GM12878 (cell line): ENCODE data around the gene ACTR2. TPM values are rescaled to one million over a fixed set of nuclear protein-coding genes. Genes with fewer than 3 reads are reported as not detected.

Experiments
- ATAC-seq: fragments of 200-7000 bp; cut with Tn5 transposase; 3 replicates; pipeline ENCODE4 v1.9.1; 2020; ENCODE audit warnings: mild to moderate bottlenecking, moderate library complexity
- BruUV-seq: library from RNA; stranded (reverse); fragments of 400-500 nt; replicated peaks from 2 replicates; lab custom pipeline; 2021; lab: Mats Ljungman, UMichigan
- CTCF ChIA-PET: fragments of 300-600 bp; sonication (Branson Sonifier 250); formaldehyde crosslinking; extraction: SDS; loops from one replicate; lab custom pipeline; 2021; ENCODE audit warnings: inconsistent platforms; lab: Yijun Ruan, JAX
- POLR2A ChIA-PET: fragments of 350-600 bp; formaldehyde crosslinking; extraction: SDS; loops from one replicate; lab custom pipeline; 2021; ENCODE audit warnings: inconsistent platforms; lab: Charles Lee
- RAD21 ChIA-PET: fragments of 300-600 bp; sonication (Branson Sonifier 250); formaldehyde crosslinking; loops from one replicate; lab custom pipeline; 2023; ENCODE audit warnings: antibody characterized with exemption; ENCODE audit not compliant: unreplicated experiment; lab: Charles Lee
- SMC1A ChIA-PET: fragments of 300-600 bp; sonication (Branson Sonifier 250); formaldehyde crosslinking; loops from one replicate; lab custom pipeline; 2023; ENCODE audit not compliant: unreplicated experiment, uncharacterized antibody; lab: Charles Lee
- DNase-seq: peaks from one replicate; pipeline ENCODE4 v3.0.0-alpha.2; 2011; ENCODE audit warnings: low read depth, low spot score
- FAIRE-seq: peaks from 3 replicates; lab custom pipeline; 2011; peaks lifted over from hg19 to GRCh38; lab: Jason Lieb, UNC
- H2AFZ ChIP-seq: 2 replicates; pipeline ENCODE4 v1.6.0; 2011; ENCODE audit warnings: low read depth, low read length, control low read depth; ENCODE audit not compliant: control insufficient read depth
- H3K27ac ChIP-seq: 2 replicates; pipeline ENCODE4 v1.5.1; 2011; ENCODE audit warnings: control low read depth; ENCODE audit not compliant: control insufficient read depth, insufficient read depth
- H3K27me3 ChIP-seq, 2 experiments: replicated peaks in 1 of 2; 2 replicates each; pipeline versions ENCODE4 v1.6.0 to v1.6.1; 2011; ENCODE audit warnings: low read length in 1 of 2; ENCODE audit not compliant: control insufficient read depth in 2 of 2, insufficient read depth in 2 of 2
- H3K36me3 ChIP-seq, 2 experiments: 2 replicates each; pipeline ENCODE4 v1.5.1; 2011; ENCODE audit warnings: low read length in 1 of 2; ENCODE audit not compliant: control insufficient read depth in 2 of 2, insufficient read depth in 2 of 2
- H3K4me1 ChIP-seq: 2 replicates; pipeline ENCODE4 v1.6.1; 2011; ENCODE audit warnings: mild to moderate bottlenecking, low read length, moderate library complexity, mixed read lengths; ENCODE audit not compliant: control insufficient read depth, insufficient read depth
- H3K4me2 ChIP-seq: 2 replicates; pipeline ENCODE4 v1.6.0; 2011; ENCODE audit warnings: control low read depth; ENCODE audit not compliant: control insufficient read depth, insufficient read depth
- H3K4me3 ChIP-seq: fragments of 200-600 bp; sonication (generic); 2 replicates; pipeline ENCODE4 v1.5.1; 2016
- H3K79me2 ChIP-seq: 2 replicates; pipeline ENCODE4 v1.6.0; 2011; ENCODE audit warnings: low read length; ENCODE audit not compliant: control insufficient read depth, insufficient read depth
- H3K9ac ChIP-seq: 2 replicates; pipeline ENCODE4 v1.8.0; 2011; ENCODE audit warnings: low read length, control low read depth, mixed read lengths; ENCODE audit not compliant: control insufficient read depth, insufficient read depth
- H3K9me3 ChIP-seq: replicated peaks from 3 replicates; pipeline ENCODE4 v1.5.1; 2011; ENCODE audit warnings: mild to moderate bottlenecking, low read length; ENCODE audit not compliant: control insufficient read depth, insufficient read depth
- H4K20me1 ChIP-seq: 2 replicates; pipeline ENCODE4 v1.6.0; 2011; ENCODE audit not compliant: control insufficient read depth, insufficient read depth
- BMI1 ChIP-seq: fragments of 450-650 bp; IDR thresholded peaks from 2 replicates; pipeline ENCODE4 v1.6.1; 2016; ENCODE audit warnings: mild to moderate bottlenecking, moderate library complexity, borderline replicate concordance
- GATAD2B ChIP-seq: fragments of 450-650 bp; conservative IDR thresholded peaks from 2 replicates; pipeline ENCODE4 v1.6.1; 2017; ENCODE audit warnings: low read depth, mild to moderate bottlenecking, moderate library complexity
- JUND ChIP-seq: IDR thresholded peaks from 2 replicates; pipeline ENCODE4 v1.6.1; 2012; ENCODE audit warnings: low read depth, mild to moderate bottlenecking, low read length, improper control_type of control experiment, moderate library complexity
- RUNX3 ChIP-seq: IDR thresholded peaks from 2 replicates; pipeline ENCODE4 v1.6.1; 2012; ENCODE audit warnings: low read length, inconsistent platforms
- SUZ12 ChIP-seq: fragments of 200-600 bp; sonication (generic); IDR thresholded peaks from one replicate; pipeline ENCODE4 v1.6.1; 2018; ENCODE audit warnings: antibody characterized with exemption, mild to moderate bottlenecking; ENCODE audit not compliant: unreplicated experiment
- WGBS: methylation state at CpG from one replicate; pipeline ENCODE4 v1.1.6; 2016; ENCODE audit warnings: low lambda C conversion rate; ENCODE audit not compliant: insufficient replicate concordance, insufficient coverage; ENCODE audit errors: missing lambda C conversion rate; 5-methylcytosine and 5-hydroxymethylcytosine counted together
- in situ Hi-C: fragments of 300-500 bp; cut with MboI; formaldehyde crosslinking; loops from 9 replicates; pipeline ENCODE4 v1.14.3; 2018; ENCODE audit warnings: mixed read lengths
- intact Hi-C: fragments of 100-400 bp; cut with micrococcal nuclease; formaldehyde crosslinking; loops from one replicate; pipeline ENCODE4 v1.14.2; 2022; ENCODE audit not compliant: unreplicated experiment
- polyA plus RNA-seq, 11 experiments: library from polyadenylated mRNA; depleted of rRNA in 4 of 11; unstranded in 6 of 11; stranded (reverse) in 5 of 11; fragments of >200 nt; fragmentation: Nextera tagmentation in 4 of 11; fragmentation: Illumina TruSeq in 1 of 11; extraction: Ambion mirVana in 4 of 11; extraction: Trizol in 1 of 11; gene quantifications; 1 replicate in 1 of 11; 2 replicates in 10 of 11; pipeline versions ENCODE4 v1.2.1 to v1.2.3, GENCODE V29; 2011 to 2016; ENCODE audit warnings: inconsistent platforms in 2 of 11, missing spikeins in 2 of 11, low read depth in 1 of 11
- total RNA-seq, 4 experiments: library from RNA; depleted of rRNA in 3 of 4; stranded (reverse); fragments of >200 nt in 3 of 4; fragmentation: Illumina TruSeq in 1 of 4; extraction: Trizol in 1 of 4; gene quantifications; 2 replicates each; pipeline versions ENCODE4 v1.2.1 to v1.2.3, GENCODE V29; 2013 to 2021
- TF ChIP-seq, protein P1 (sequence below): fragments of 450-650 bp; IDR thresholded peaks from 2 replicates; pipeline ENCODE4 v1.6.1; 2017; ENCODE audit warnings: mild to moderate bottlenecking, moderate library complexity
- TF ChIP-seq, protein P2 (sequence below): fragments of 450-650 bp; IDR thresholded peaks from 2 replicates; pipeline ENCODE4 v1.6.1; 2017; ENCODE audit warnings: mild to moderate bottlenecking, moderate library complexity
- TF ChIP-seq, protein P3 (sequence below): fragments of 450-650 bp; IDR thresholded peaks from 2 replicates; pipeline ENCODE4 v1.6.1; 2017; ENCODE audit warnings: antibody characterized with exemption, mild to moderate bottlenecking, moderate library complexity

Gene ACTR2
- total and polyA plus RNA-seq, 10 of the 15 experiments (the other 5 are each of a cell fraction or from before 2014, with no cell fraction given) = 94.2 to 401 (median 195) TPM

DNA sequence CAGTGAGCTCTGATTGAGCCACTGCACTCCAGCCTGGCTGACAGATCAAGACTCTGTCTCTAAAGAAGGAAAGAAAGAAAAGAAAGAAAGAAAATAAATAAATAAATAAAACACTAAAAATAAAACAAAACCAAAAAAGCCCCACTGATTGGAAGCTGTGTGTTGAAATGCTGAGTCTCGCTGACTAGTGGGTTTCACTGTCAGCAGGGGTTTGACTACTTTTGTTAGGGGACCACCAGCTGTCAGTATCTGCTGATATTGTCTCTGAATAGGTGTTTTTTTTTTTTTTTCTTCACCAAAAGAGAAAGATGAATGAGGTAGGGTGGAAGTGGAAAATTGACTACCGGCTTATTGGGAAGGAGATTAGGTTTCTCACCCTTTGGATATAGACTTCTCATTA lies 12.8 kb upstream of the ACTR2 start:
- H3K9me3 ChIP-seq = no peaks in the 10 kb centered on the region
- H3K9ac ChIP-seq = no peak overlapping the region
- 100% methylated on average over 2 of the region's 2 CpGs for WGBS
- H3K4me1 ChIP-seq = no peaks in the 10 kb centered on the region
- BruUV-seq = no TSS peak
- FAIRE-seq (no peak), DNase-seq (no peak), ATAC-seq (no peak)
- H3K4me2 ChIP-seq = no peak overlapping the region
- SMC1A ChIA-PET = interaction anchor here (0.7 kb wide), 1 partner anchor 100 kb away, joined by 3 read pairs; no protein-coding TSS in a partner anchor
- H4K20me1 ChIP-seq = no peaks in the 10 kb centered on the region
- intact Hi-C loops (no loop called here), in situ Hi-C loops (no loop called here)
- no peak overlapping the region for H3K4me3 ChIP-seq
- no peak for TF ChIP-seq GATAD2B
- TF ChIP-seq RUNX3 = no peak
- TF ChIP-seq, protein P1, sequence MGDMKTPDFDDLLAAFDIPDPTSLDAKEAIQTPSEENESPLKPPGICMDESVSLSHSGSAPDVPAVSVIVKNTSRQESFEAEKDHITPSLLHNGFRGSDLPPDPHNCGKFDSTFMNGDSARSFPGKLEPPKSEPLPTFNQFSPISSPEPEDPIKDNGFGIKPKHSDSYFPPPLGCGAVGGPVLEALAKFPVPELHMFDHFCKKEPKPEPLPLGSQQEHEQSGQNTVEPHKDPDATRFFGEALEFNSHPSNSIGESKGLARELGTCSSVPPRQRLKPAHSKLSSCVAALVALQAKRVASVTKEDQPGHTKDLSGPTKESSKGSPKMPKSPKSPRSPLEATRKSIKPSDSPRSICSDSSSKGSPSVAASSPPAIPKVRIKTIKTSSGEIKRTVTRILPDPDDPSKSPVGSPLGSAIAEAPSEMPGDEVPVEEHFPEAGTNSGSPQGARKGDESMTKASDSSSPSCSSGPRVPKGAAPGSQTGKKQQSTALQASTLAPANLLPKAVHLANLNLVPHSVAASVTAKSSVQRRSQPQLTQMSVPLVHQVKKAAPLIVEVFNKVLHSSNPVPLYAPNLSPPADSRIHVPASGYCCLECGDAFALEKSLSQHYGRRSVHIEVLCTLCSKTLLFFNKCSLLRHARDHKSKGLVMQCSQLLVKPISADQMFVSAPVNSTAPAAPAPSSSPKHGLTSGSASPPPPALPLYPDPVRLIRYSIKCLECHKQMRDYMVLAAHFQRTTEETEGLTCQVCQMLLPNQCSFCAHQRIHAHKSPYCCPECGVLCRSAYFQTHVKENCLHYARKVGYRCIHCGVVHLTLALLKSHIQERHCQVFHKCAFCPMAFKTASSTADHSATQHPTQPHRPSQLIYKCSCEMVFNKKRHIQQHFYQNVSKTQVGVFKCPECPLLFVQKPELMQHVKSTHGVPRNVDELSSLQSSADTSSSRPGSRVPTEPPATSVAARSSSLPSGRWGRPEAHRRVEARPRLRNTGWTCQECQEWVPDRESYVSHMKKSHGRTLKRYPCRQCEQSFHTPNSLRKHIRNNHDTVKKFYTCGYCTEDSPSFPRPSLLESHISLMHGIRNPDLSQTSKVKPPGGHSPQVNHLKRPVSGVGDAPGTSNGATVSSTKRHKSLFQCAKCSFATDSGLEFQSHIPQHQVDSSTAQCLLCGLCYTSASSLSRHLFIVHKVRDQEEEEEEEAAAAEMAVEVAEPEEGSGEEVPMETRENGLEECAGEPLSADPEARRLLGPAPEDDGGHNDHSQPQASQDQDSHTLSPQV = no peak
- TF ChIP-seq BMI1 = no peak
- TF ChIP-seq, protein P2, sequence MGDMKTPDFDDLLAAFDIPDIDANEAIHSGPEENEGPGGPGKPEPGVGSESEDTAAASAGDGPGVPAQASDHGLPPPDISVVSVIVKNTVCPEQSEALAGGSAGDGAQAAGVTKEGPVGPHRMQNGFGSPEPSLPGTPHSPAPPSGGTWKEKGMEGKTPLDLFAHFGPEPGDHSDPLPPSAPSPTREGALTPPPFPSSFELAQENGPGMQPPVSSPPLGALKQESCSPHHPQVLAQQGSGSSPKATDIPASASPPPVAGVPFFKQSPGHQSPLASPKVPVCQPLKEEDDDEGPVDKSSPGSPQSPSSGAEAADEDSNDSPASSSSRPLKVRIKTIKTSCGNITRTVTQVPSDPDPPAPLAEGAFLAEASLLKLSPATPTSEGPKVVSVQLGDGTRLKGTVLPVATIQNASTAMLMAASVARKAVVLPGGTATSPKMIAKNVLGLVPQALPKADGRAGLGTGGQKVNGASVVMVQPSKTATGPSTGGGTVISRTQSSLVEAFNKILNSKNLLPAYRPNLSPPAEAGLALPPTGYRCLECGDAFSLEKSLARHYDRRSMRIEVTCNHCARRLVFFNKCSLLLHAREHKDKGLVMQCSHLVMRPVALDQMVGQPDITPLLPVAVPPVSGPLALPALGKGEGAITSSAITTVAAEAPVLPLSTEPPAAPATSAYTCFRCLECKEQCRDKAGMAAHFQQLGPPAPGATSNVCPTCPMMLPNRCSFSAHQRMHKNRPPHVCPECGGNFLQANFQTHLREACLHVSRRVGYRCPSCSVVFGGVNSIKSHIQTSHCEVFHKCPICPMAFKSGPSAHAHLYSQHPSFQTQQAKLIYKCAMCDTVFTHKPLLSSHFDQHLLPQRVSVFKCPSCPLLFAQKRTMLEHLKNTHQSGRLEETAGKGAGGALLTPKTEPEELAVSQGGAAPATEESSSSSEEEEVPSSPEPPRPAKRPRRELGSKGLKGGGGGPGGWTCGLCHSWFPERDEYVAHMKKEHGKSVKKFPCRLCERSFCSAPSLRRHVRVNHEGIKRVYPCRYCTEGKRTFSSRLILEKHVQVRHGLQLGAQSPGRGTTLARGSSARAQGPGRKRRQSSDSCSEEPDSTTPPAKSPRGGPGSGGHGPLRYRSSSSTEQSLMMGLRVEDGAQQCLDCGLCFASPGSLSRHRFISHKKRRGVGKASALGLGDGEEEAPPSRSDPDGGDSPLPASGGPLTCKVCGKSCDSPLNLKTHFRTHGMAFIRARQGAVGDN = no peak
- TF ChIP-seq JUND = no peak
- TF ChIP-seq SUZ12 = no peak
- TF ChIP-seq, protein P3, sequence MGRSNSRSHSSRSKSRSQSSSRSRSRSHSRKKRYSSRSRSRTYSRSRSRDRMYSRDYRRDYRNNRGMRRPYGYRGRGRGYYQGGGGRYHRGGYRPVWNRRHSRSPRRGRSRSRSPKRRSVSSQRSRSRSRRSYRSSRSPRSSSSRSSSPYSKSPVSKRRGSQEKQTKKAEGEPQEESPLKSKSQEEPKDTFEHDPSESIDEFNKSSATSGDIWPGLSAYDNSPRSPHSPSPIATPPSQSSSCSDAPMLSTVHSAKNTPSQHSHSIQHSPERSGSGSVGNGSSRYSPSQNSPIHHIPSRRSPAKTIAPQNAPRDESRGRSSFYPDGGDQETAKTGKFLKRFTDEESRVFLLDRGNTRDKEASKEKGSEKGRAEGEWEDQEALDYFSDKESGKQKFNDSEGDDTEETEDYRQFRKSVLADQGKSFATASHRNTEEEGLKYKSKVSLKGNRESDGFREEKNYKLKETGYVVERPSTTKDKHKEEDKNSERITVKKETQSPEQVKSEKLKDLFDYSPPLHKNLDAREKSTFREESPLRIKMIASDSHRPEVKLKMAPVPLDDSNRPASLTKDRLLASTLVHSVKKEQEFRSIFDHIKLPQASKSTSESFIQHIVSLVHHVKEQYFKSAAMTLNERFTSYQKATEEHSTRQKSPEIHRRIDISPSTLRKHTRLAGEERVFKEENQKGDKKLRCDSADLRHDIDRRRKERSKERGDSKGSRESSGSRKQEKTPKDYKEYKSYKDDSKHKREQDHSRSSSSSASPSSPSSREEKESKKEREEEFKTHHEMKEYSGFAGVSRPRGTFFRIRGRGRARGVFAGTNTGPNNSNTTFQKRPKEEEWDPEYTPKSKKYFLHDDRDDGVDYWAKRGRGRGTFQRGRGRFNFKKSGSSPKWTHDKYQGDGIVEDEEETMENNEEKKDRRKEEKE = no peak
- no peaks in the 10 kb centered on the region; a peak in 1 of 4 replicates for H3K36me3 ChIP-seq
- RAD21 ChIA-PET = no interaction called here
- no peaks in the 10 kb centered on the region for H3K27me3 ChIP-seq
- POLR2A ChIA-PET = interaction anchor here (0.7 kb wide), 1 partner anchor 45 kb away, joined by 5 read pairs; no protein-coding TSS in a partner anchor
- CTCF ChIA-PET = interaction anchor here (1.7 kb wide), 1 partner anchor 28 kb away, joined by 8 read pairs; no protein-coding TSS in a partner anchor
- H3K27ac ChIP-seq = no peak overlapping the region
- no peak overlapping the region for H2AFZ ChIP-seq
- H3K79me2 ChIP-seq = no peaks in the 10 kb centered on the region
